ENCODE measurements around the gene KIAA1210.

KIAA1210 gene

GRCh38 chrX:119075270-119076025, 52.2 kb downstream of the KIAA1210 start:
- no peak overlapping the region for H3K27ac ChIP-seq (ENCODE audit: low read depth, low read length)
- no peaks in the 10 kb centered on the region for H3F3A ChIP-seq (ENCODE audit: control insufficient read depth, insufficient read depth)
- no peaks in the 10 kb centered on the region for H3K36me3 ChIP-seq (ENCODE audit: control insufficient read depth, low read length)
- H3K4me3 ChIP-seq (ENCODE audit: low read length), result no peak overlapping the region
- no peak for TF ChIP-seq EZH2phosphoT487 (IDR thresholded peaks at IDR 0.05; ENCODE audit: borderline replicate concordance, low read length)
- TF ChIP-seq CTCF (IDR thresholded peaks at IDR 0.05; ENCODE audit: low read depth, low read length, poor library complexity, severe bottlenecking), result no peak
- H3K79me2 ChIP-seq (ENCODE audit: control insufficient read depth, low read length), result no peaks in the 10 kb centered on the region
- no peaks in the 10 kb centered on the region for H3K27me3 ChIP-seq (ENCODE audit: control insufficient read depth, low read length)
- H3K4me2 ChIP-seq (ENCODE audit: low read length), result no peak overlapping the region
- no peaks in the 10 kb centered on the region for H3K4me1 ChIP-seq (ENCODE audit: control insufficient read depth, low read length)
- no peaks in the 10 kb centered on the region for H3K9me2 ChIP-seq (replicated peaks; ENCODE audit: control insufficient read depth, low read length)
- H3K9me3 ChIP-seq (ENCODE audit: control insufficient read depth, insufficient read depth, low read length), result no peaks in the 10 kb centered on the region
- H4K20me1 ChIP-seq (ENCODE audit: control insufficient read depth, insufficient read depth, low read depth, low read length), result no peaks in the 10 kb centered on the region

GRCh38 chrX:119073911-119074310, 53.7 kb downstream of the KIAA1210 start:
- Histone ChIP-seq H4K20me1 (ENCODE audit: control insufficient read depth, insufficient read depth, low read depth, low read length) (no peaks in the 10 kb centered on the region), H3K9me2 (replicated peaks; ENCODE audit: control insufficient read depth, low read length) (no peaks in the 10 kb centered on the region), H3F3A (ENCODE audit: control insufficient read depth, insufficient read depth) (no peaks in the 10 kb centered on the region), H3K9me3 (ENCODE audit: control insufficient read depth, insufficient read depth, low read length) (no peaks in the 10 kb centered on the region), H3K27ac (ENCODE audit: low read depth, low read length) (no peak overlapping the region), H3K27me3 (ENCODE audit: control insufficient read depth, low read length) (no peaks in the 10 kb centered on the region), H3K79me2 (ENCODE audit: control insufficient read depth, low read length) (no peaks in the 10 kb centered on the region), H3K4me3 (ENCODE audit: low read length) (no peak overlapping the region), H3K36me3 (ENCODE audit: control insufficient read depth, low read length) (no peaks in the 10 kb centered on the region), H3K4me1 (ENCODE audit: control insufficient read depth, low read length) (no peaks in the 10 kb centered on the region), H3K4me2 (ENCODE audit: low read length) (no peak overlapping the region)
- TF ChIP-seq EZH2phosphoT487 (IDR thresholded peaks at IDR 0.05; ENCODE audit: borderline replicate concordance, low read length) (no peak), CTCF (IDR thresholded peaks at IDR 0.05; ENCODE audit: low read depth, low read length, poor library complexity, severe bottlenecking) (no peak)

DNA sequence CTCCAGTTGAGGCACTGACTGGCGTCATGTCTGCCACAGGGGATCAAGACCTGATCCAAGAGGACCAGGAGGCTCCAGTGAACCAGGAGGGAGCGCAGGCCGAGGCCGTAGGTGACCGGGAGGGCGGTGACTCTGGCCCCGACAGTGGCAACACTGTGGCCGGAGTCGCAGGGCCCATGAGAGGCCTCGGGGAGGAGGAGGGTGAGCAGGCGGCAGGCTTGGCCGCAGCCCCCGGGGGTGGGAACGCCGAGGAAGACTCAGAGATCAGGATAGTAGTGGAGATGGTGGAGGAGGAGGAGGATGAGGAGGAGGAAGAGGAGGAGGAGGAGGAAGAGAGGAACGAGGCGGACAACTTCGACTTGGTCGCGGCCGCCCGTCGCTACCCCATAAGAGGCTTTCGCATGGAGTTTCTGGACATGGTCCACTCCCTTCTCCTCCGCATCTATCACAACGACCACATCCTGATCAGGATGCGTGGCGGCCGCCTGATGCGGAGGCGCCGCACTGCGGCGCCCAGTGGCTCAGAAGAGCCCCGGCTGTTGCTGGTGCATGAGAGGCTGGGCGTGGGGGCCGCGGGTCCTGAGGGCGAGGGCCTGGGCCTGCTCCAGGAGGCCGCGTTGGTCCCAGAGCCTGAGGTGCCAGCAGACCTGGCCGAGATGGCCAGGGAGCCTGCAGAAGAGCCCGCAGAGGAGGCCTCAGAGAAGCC, 54.3 kb downstream of the KIAA1210 start:
- no peaks in the 10 kb centered on the region for H3K9me2 ChIP-seq (replicated peaks; ENCODE audit: control insufficient read depth, low read length)
- no peak for TF ChIP-seq CTCF (IDR thresholded peaks at IDR 0.05; ENCODE audit: low read depth, low read length, poor library complexity, severe bottlenecking)
- no peak for TF ChIP-seq EZH2phosphoT487 (IDR thresholded peaks at IDR 0.05; ENCODE audit: borderline replicate concordance, low read length)

More for the DNA sequence above, 54.3 kb downstream of the KIAA1210 start:
- Histone ChIP-seq H3K27me3 (ENCODE audit: control insufficient read depth, low read length) (no peaks in the 10 kb centered on the region), H3K4me3 (ENCODE audit: low read length) (no peak overlapping the region), H4K20me1 (ENCODE audit: control insufficient read depth, insufficient read depth, low read depth, low read length) (no peaks in the 10 kb centered on the region), H3K36me3 (ENCODE audit: control insufficient read depth, low read length) (no peaks in the 10 kb centered on the region), H3K4me1 (ENCODE audit: control insufficient read depth, low read length) (no peaks in the 10 kb centered on the region), H3K9me3 (ENCODE audit: control insufficient read depth, insufficient read depth, low read length) (no peaks in the 10 kb centered on the region), H3K4me2 (ENCODE audit: low read length) (no peak overlapping the region), H3K79me2 (ENCODE audit: control insufficient read depth, low read length) (no peaks in the 10 kb centered on the region), H3K27ac (ENCODE audit: low read depth, low read length) (no peak overlapping the region), H3F3A (ENCODE audit: control insufficient read depth, insufficient read depth) (no peaks in the 10 kb centered on the region)

Measured in DOHH2 (cell line).